Measurements from ENCODE around the gene ITPR2. TPM values are rescaled to one million over a fixed set of nuclear protein-coding genes. Genes with fewer than 3 reads are reported as not detected.

ITPR2 gene
- total and polyA plus RNA-seq, 2 of the 8 experiments (the other 6 are each of a cell fraction or from before 2014, with no cell fraction given), result 4.1 to 48.3 TPM

DNA sequence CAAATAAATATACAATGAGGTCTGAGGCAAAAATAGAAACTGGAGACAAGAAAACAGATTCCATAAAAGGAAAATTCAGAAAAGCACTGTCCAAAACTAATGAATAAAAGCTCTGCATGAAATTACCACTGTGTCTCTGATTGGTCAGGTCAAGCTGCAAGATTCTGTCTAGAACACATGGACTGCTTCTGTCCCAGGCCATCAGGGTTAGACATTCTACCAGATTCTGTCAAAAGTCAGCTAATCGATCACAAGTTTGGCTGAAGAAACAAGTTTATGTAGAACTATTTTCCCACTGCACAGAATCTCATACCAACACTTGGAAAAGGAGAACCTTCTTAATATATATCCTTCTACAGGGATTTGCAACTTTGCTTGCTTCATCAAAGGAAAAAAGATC is 223.0 kb downstream of the ITPR2 start:
- Histone ChIP-seq H2BK120ac (replicated peaks; ENCODE audit: low read depth, low read length) (no peak overlapping the region), H3K4ac (replicated peaks; ENCODE audit: insufficient read length, low read depth, low read length) (no peak overlapping the region), H4K5ac (ENCODE audit: insufficient read length, low read depth, low read length) (no peak overlapping the region), H3K79me2 (ENCODE audit: control insufficient read depth in 1 of 2, insufficient read depth in 2 of 2, low read length in 2 of 2) (no peaks in the 10 kb centered on the region), H3K56ac (replicated peaks; ENCODE audit: insufficient read length, low read depth, low read length) (no peak overlapping the region), H2BK20ac (ENCODE audit: low read length) (no peak overlapping the region), H2BK15ac (ENCODE audit: low read length) (no peak overlapping the region), H3K9me3 (ENCODE audit: insufficient read depth in 2 of 2, low read depth in 1 of 2, low read length in 1 of 2) (no peaks in the 10 kb centered on the region), H4K8ac (ENCODE audit: extremely low read depth, insufficient read depth, low read length) (no peak overlapping the region), H3K4me2 (ENCODE audit: insufficient read depth in 1 of 2, low read depth in 2 of 2, low read length in 2 of 2) (no peak overlapping the region), H3K4me3 (ENCODE audit: extremely low read depth in 1 of 4, insufficient read depth in 2 of 4, low read depth in 3 of 4, low read length in 4 of 4) (no peak overlapping the region), H2AK5ac (ENCODE audit: low read depth, low read length) (no peak overlapping the region), H3K9ac (replicated peaks in 1 of 4; ENCODE audit: extremely low read depth in 1 of 4, low read depth in 3 of 4, low read length in 3 of 4) (no peak overlapping the region), H4K91ac (replicated peaks; ENCODE audit: insufficient read length, low read length) (no peak overlapping the region), H3K18ac (ENCODE audit: extremely low read depth, low read length) (no peak overlapping the region), H3K27ac (ENCODE audit: low read depth, low read length) (no peak overlapping the region), H3K4me1 (replicated peaks in 1 of 4; ENCODE audit: control insufficient read depth in 3 of 4, insufficient read depth in 4 of 4, low read length in 3 of 4) (no peaks in the 10 kb centered on the region), H2AFZ (ENCODE audit: low read length) (no peak overlapping the region), H3K27me3 (replicated peaks in 1 of 4; ENCODE audit: control insufficient read depth in 3 of 4, extremely low read depth in 1 of 4, insufficient read depth in 3 of 4, low read length in 3 of 4) (no peaks in the 10 kb centered on the region), H3K36me3 (ENCODE audit: control insufficient read depth in 2 of 4, insufficient read depth in 4 of 4, low read length in 3 of 4) (no peaks in the 10 kb centered on the region; a peak in 2 of 8 replicates), H3K23me2 (ENCODE audit: low read depth, low read length) (no peaks in the 10 kb centered on the region), H3K79me1 (ENCODE audit: low read depth, low read length) (no peaks in the 10 kb centered on the region), H2BK5ac (ENCODE audit: low read depth, low read length) (no peak overlapping the region), H3K23ac (ENCODE audit: insufficient read length) (no peak overlapping the region), H3K14ac (ENCODE audit: insufficient read length) (no peak overlapping the region), H2BK12ac (ENCODE audit: low read depth, low read length) (no peak overlapping the region), H4K20me1 (replicated peaks in 1 of 2; ENCODE audit: control insufficient read depth in 1 of 2, insufficient read depth in 2 of 2, low read length in 2 of 2) (no peaks in the 10 kb centered on the region)
- TF ChIP-seq EGR1 (IDR thresholded peaks at IDR 0.05; ENCODE audit: borderline replicate concordance, low read depth, low read length) (no peak), JUN (IDR thresholded peaks at IDR 0.05; ENCODE audit: low read depth, low read length) (no peak), RNF2 (IDR thresholded peaks at IDR 0.05; ENCODE audit: borderline replicate concordance, low read depth, low read length, missing control alignments, poor library complexity, severe bottlenecking) (no peak), RXRA (IDR thresholded peaks at IDR 0.05; ENCODE audit: insufficient read depth, low read depth, low read length) (no peak)
- FAIRE-seq (no peak), DNase-seq (ENCODE audit: low read depth in 1 of 2, low spot score in 2 of 2) (no peak)
- 90% methylated on average over 1 of the region's 1 CpG; no CpG with 5 or more reads in 1 of the 2 experiments for WGBS, 2 experiments (ENCODE audit: extremely low coverage in 1 of 2, insufficient coverage in 1 of 2, insufficient read length in 1 of 2, insufficient replicate concordance in 2 of 2, low coverage in 1 of 2, low lambda C conversion rate in 2 of 2, missing lambda C conversion rate in 1 of 2)
- ChIA-PET POLR2A (ENCODE audit: partially characterized antibody) (no interaction called here), CTCF (ENCODE audit: partially characterized antibody) (interaction anchor here (0.8 kb wide), 1 partner anchor 27 kb away, joined by 4 read pairs; no protein-coding TSS in a partner anchor)
